Measurements from ENCODE around the gene MYBBP1A.

The MYBBP1A gene

DNA sequence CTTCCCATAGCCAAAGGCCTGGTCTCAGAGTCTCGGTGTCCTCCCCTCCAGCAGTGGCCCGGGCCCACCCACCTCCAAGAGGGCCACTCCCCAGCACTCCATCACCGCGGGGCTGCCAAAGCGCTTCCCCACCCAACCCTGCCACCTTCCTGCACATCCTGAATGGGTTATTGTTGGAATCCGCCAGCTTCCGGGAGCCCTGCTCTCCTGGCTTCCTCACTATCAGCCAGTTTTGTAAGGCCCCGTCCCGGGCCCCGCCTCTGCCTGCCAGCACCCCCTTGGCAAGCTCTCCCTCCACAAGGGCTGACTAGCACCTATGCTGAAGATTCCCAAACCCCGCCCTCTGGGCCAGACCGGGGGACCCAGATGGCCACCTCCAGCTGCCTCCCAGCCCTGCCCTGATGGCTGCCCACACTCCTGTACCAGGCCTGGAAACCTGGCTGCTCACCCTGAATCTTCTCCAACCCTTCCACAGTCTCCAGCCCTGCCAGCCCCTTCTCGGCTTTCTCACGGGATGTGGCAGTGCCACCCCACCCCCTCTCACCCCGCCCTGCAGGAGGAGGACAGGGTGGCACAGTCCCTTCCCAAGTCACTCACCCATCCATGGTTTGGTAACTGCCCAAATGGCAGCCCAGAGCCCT lies 14.4 kb downstream of the MYBBP1A start:
- Histone ChIP-seq H3K4me1 (ENCODE audit: control insufficient read depth, low read length) (no peaks in the 10 kb centered on the region), H3K4me3 (ENCODE audit: low read length) (no peak overlapping the region), H3K9me3 (ENCODE audit: control insufficient read depth, insufficient read depth, low read length) (no peaks in the 10 kb centered on the region), H3K4me2 (ENCODE audit: low read length) (no peak overlapping the region), H3K27me3 (ENCODE audit: control insufficient read depth, low read length) (no peaks in the 10 kb centered on the region), H3K36me3 (ENCODE audit: control insufficient read depth, low read length) (peaks cover 81% of the 10 kb centered on the region), H3K9me2 (replicated peaks; ENCODE audit: control insufficient read depth, low read length) (no peaks in the 10 kb centered on the region), H3F3A (ENCODE audit: control insufficient read depth, insufficient read depth) (peaks cover 12% of the 10 kb centered on the region), H4K20me1 (ENCODE audit: control insufficient read depth, insufficient read depth, low read depth, low read length) (no peaks in the 10 kb centered on the region), H3K79me2 (ENCODE audit: control insufficient read depth, low read length) (no peaks in the 10 kb centered on the region), H3K27ac (ENCODE audit: low read depth, low read length) (no peak overlapping the region)
- TF ChIP-seq, protein P1, sequence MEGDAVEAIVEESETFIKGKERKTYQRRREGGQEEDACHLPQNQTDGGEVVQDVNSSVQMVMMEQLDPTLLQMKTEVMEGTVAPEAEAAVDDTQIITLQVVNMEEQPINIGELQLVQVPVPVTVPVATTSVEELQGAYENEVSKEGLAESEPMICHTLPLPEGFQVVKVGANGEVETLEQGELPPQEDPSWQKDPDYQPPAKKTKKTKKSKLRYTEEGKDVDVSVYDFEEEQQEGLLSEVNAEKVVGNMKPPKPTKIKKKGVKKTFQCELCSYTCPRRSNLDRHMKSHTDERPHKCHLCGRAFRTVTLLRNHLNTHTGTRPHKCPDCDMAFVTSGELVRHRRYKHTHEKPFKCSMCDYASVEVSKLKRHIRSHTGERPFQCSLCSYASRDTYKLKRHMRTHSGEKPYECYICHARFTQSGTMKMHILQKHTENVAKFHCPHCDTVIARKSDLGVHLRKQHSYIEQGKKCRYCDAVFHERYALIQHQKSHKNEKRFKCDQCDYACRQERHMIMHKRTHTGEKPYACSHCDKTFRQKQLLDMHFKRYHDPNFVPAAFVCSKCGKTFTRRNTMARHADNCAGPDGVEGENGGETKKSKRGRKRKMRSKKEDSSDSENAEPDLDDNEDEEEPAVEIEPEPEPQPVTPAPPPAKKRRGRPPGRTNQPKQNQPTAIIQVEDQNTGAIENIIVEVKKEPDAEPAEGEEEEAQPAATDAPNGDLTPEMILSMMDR (IDR thresholded peaks at IDR 0.05; ENCODE audit: low read depth, low read length, poor library complexity, severe bottlenecking): no peak
- no peak for TF ChIP-seq EZH2phosphoT487 (IDR thresholded peaks at IDR 0.05; ENCODE audit: borderline replicate concordance, low read length)

DNA sequence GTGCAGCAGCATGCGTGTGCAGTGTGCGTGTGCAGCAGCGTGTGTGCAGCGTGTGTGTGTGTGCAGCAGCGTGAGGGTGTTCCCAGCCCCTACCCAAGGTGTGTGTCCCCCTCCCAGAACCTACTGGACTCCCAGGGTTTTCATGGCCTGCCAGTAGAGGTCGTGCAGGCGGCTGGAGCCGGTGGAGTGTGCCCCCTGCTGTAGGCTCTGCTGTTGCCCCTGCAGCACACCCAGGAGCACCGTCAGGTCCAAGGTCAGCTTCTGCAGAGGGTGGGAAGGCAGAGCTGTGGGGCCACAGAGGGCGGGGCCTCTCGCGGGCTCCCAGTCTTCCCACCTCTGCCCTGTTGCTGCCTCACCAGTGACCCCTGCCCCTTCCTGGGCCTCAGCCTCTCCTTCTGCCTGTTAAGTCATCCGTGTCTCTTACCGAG lies 14.9 kb downstream of the MYBBP1A start:
- Histone ChIP-seq H3K79me2 (ENCODE audit: control insufficient read depth, low read length) (no peaks in the 10 kb centered on the region), H3K27ac (ENCODE audit: low read depth, low read length) (no peak overlapping the region), H3K9me2 (replicated peaks; ENCODE audit: control insufficient read depth, low read length) (no peaks in the 10 kb centered on the region), H3K4me3 (ENCODE audit: low read length) (no peak overlapping the region), H3K9me3 (ENCODE audit: control insufficient read depth, insufficient read depth, low read length) (no peaks in the 10 kb centered on the region), H4K20me1 (ENCODE audit: control insufficient read depth, insufficient read depth, low read depth, low read length) (no peaks in the 10 kb centered on the region), H3K4me2 (ENCODE audit: low read length) (no peak overlapping the region), H3F3A (ENCODE audit: control insufficient read depth, insufficient read depth) (peaks cover 12% of the 10 kb centered on the region), H3K36me3 (ENCODE audit: control insufficient read depth, low read length) (peaks cover 75% of the 10 kb centered on the region), H3K4me1 (ENCODE audit: control insufficient read depth, low read length) (no peaks in the 10 kb centered on the region), H3K27me3 (ENCODE audit: control insufficient read depth, low read length) (no peaks in the 10 kb centered on the region)
- no peak for TF ChIP-seq EZH2phosphoT487 (IDR thresholded peaks at IDR 0.05; ENCODE audit: borderline replicate concordance, low read length)
- TF ChIP-seq, protein P1 (IDR thresholded peaks at IDR 0.05; ENCODE audit: low read depth, low read length, poor library complexity, severe bottlenecking): peak; percentile 37

DNA sequence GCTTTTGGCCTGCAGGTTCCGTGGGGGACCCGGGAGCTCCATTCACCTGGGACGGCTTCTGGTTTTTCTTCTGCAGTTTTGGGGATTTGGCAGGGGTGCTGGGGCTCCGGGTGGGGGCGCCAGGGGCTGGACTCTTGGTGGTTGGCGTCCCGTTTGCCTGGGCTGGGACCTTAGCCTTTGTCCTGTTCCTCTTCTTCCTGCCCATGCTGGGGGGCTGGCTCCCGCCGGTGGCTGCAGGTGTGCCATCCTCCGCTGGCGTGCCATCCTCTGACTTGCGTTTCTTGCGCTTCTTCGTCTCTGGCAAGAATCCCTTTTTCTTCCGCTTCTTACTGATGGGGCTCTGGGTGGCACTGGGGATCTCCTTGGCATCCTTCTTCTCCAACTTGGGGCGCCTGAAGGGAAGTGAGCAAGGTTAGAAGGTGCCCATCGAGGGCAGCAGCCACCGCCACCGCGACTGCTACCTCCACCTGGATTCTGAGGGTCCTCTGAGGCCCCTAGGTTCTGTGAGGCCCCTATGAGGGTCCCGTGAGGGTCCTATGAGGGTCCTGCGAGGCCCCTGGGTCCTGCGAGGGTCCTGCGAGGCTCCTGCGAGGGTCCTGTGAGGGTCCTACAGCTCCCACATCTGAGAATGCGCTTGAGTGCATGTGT lies 15.5 kb downstream of the MYBBP1A start:
- peaks cover 12% of the 10 kb centered on the region for H3F3A ChIP-seq (ENCODE audit: control insufficient read depth, insufficient read depth)
- no peaks in the 10 kb centered on the region for H3K9me3 ChIP-seq (ENCODE audit: control insufficient read depth, insufficient read depth, low read length)
- H3K79me2 ChIP-seq (ENCODE audit: control insufficient read depth, low read length): no peaks in the 10 kb centered on the region
- no peak for TF ChIP-seq EZH2phosphoT487 (IDR thresholded peaks at IDR 0.05; ENCODE audit: borderline replicate concordance, low read length)
- TF ChIP-seq, protein P1 (IDR thresholded peaks at IDR 0.05; ENCODE audit: low read depth, low read length, poor library complexity, severe bottlenecking): no peak
- no peaks in the 10 kb centered on the region for H3K27me3 ChIP-seq (ENCODE audit: control insufficient read depth, low read length)
- H3K4me2 ChIP-seq (ENCODE audit: low read length): no peak overlapping the region
- H3K9me2 ChIP-seq (replicated peaks; ENCODE audit: control insufficient read depth, low read length): no peaks in the 10 kb centered on the region
- no peak overlapping the region for H3K27ac ChIP-seq (ENCODE audit: low read depth, low read length)
- H3K4me1 ChIP-seq (ENCODE audit: control insufficient read depth, low read length): no peaks in the 10 kb centered on the region
- H3K36me3 ChIP-seq (ENCODE audit: control insufficient read depth, low read length): peaks cover 72% of the 10 kb centered on the region
- no peaks in the 10 kb centered on the region for H4K20me1 ChIP-seq (ENCODE audit: control insufficient read depth, insufficient read depth, low read depth, low read length)
- no peak overlapping the region for H3K4me3 ChIP-seq (ENCODE audit: low read length)

Measured in DOHH2 (cell line).